Measurements from ENCODE around the gene VAPB.

The VAPB gene

GRCh38 chr20:58377766-58378401, 11.1 kb upstream of the VAPB start:
- DNase-seq = peak; percentile 11

- DNase-seq = no peak
These were observed 10.3 kb upstream of the VAPB start for GRCh38 chr20:58378704-58379103.

GRCh38 chr20:58381627-58382026, 7.4 kb upstream of the VAPB start:
- no peak for DNase-seq

GRCh38 chr20:58382096-58382495, 6.9 kb upstream of the VAPB start:
- no peak for DNase-seq

- no peak for DNase-seq
These were observed 4.2 kb upstream of the VAPB start for GRCh38 chr20:58384821-58385220.

- no peak for DNase-seq
These were observed 914 bp upstream of the VAPB start for GRCh38 chr20:58388028-58388601.

- peak; percentile 48 for DNase-seq
These were observed 417 bp downstream of the VAPB start for GRCh38 chr20:58389324-58389967.

- DNase-seq = no peak
These were observed 1.1 kb downstream of the VAPB start for GRCh38 chr20:58389968-58390658.

GRCh38 chr20:58390659-58391035, 1.6 kb downstream of the VAPB start:
- no peak for DNase-seq

GRCh38 chr20:58392286-58392685, 3.3 kb downstream of the VAPB start:
- no peak for DNase-seq

- peak; percentile 76 for DNase-seq
These were observed 4.3 kb downstream of the VAPB start for GRCh38 chr20:58393299-58393698.

GRCh38 chr20:58394801-58395200, 5.8 kb downstream of the VAPB start:
- DNase-seq = no peak

- DNase-seq = no peak
These were observed 6.6 kb downstream of the VAPB start for GRCh38 chr20:58395604-58396003.

- no peak for DNase-seq
These were observed 8.4 kb downstream of the VAPB start for GRCh38 chr20:58397429-58397828.

GRCh38 chr20:58398254-58398653, 9.2 kb downstream of the VAPB start:
- no peak for DNase-seq

- DNase-seq = no peak
These were observed 10.9 kb downstream of the VAPB start for GRCh38 chr20:58399926-58400325.

- no peak for DNase-seq
These were observed 12.1 kb downstream of the VAPB start for GRCh38 chr20:58401162-58401561.

GRCh38 chr20:58402305-58402704, 13.3 kb downstream of the VAPB start:
- no peak for DNase-seq

GRCh38 chr20:58402827-58403226, 13.8 kb downstream of the VAPB start:
- DNase-seq = no peak

GRCh38 chr20:58403272-58403671, 14.2 kb downstream of the VAPB start:
- no peak for DNase-seq

GRCh38 chr20:58405504-58406291, 16.7 kb downstream of the VAPB start:
- DNase-seq = no peak

GRCh38 chr20:58406422-58407001, 17.5 kb downstream of the VAPB start:
- no peak for DNase-seq

All from fibroblast of skin of scalp (primary cell).